Measurements from ENCODE around the gene RUVBL2. TPM values are rescaled to one million over a fixed set of nuclear protein-coding genes. Genes with fewer than 3 reads are reported as not detected.
"Not testable (repeated sequence)": the region's sequence is repeated elsewhere in the genome, so short reads cannot be mapped to it uniquely, and the experiment has no call there.

Gene RUVBL2
- total RNA-seq, 1 donor from 2014 or later = 101 TPM

- H3K36me3 ChIP-seq (ENCODE audit: control insufficient read depth in 3 of 3, insufficient read depth in 3 of 3, low read length in 3 of 3); H3K4me1 ChIP-seq (ENCODE audit: control insufficient read depth in 3 of 3, insufficient read depth in 3 of 3, low read length in 3 of 3); H3K4me3 ChIP-seq (ENCODE audit: low read length in 3 of 3); H3K27ac ChIP-seq (ENCODE audit: low read depth, low read length); H3K9me3 ChIP-seq (ENCODE audit: control insufficient read depth in 3 of 3, low read length in 3 of 3); H3K9ac ChIP-seq (ENCODE audit: low read depth in 1 of 3, low read length in 3 of 3): not testable (repeated sequence)
- H3K27me3 ChIP-seq (ENCODE audit: control insufficient read depth in 3 of 3, insufficient read depth in 3 of 3, low read length in 3 of 3) = peaks cover 0 to 11% (median 2%) of the 10 kb centered on the region in 3 donors
These were observed 30.5 kb downstream of the RUVBL2 start, which contains the start of gene CGB3 for GRCh38 chr19:49024233-49024632. CGB3 (minus strand) TSS chr19:49024333; CDS start chr19:49023971, 362 bp downstream.

GRCh38 chr19:49025088-49025487 lies 31.4 kb downstream of the RUVBL2 start:
- not testable (repeated sequence) for H3K9ac ChIP-seq (ENCODE audit: low read depth in 1 of 3, low read length in 3 of 3); H3K4me3 ChIP-seq (ENCODE audit: low read length in 3 of 3); H3K27me3 ChIP-seq (ENCODE audit: control insufficient read depth in 3 of 3, insufficient read depth in 3 of 3, low read length in 3 of 3); H3K27ac ChIP-seq (ENCODE audit: low read depth, low read length); H3K36me3 ChIP-seq (ENCODE audit: control insufficient read depth in 3 of 3, insufficient read depth in 3 of 3, low read length in 3 of 3); H3K9me3 ChIP-seq (ENCODE audit: control insufficient read depth in 3 of 3, low read length in 3 of 3); H3K4me1 ChIP-seq (ENCODE audit: control insufficient read depth in 3 of 3, insufficient read depth in 3 of 3, low read length in 3 of 3)

GRCh38 chr19:49025599-49025998 lies 31.9 kb downstream of the RUVBL2 start:
- not testable (repeated sequence) for H3K4me3 ChIP-seq (ENCODE audit: low read length in 3 of 3); H3K27ac ChIP-seq (ENCODE audit: low read depth, low read length); H3K9me3 ChIP-seq (ENCODE audit: control insufficient read depth in 3 of 3, low read length in 3 of 3); H3K9ac ChIP-seq (ENCODE audit: low read depth in 1 of 3, low read length in 3 of 3); H3K27me3 ChIP-seq (ENCODE audit: control insufficient read depth in 3 of 3, insufficient read depth in 3 of 3, low read length in 3 of 3); H3K36me3 ChIP-seq (ENCODE audit: control insufficient read depth in 3 of 3, insufficient read depth in 3 of 3, low read length in 3 of 3); H3K4me1 ChIP-seq (ENCODE audit: control insufficient read depth in 3 of 3, insufficient read depth in 3 of 3, low read length in 3 of 3)

GRCh38 chr19:49028686-49029085 lies 35.0 kb downstream of the RUVBL2 start:
- H3K4me3 ChIP-seq (ENCODE audit: low read length in 3 of 3); H3K9me3 ChIP-seq (ENCODE audit: control insufficient read depth in 3 of 3, low read length in 3 of 3); H3K27ac ChIP-seq (ENCODE audit: low read depth, low read length); H3K9ac ChIP-seq (ENCODE audit: low read depth in 1 of 3, low read length in 3 of 3); H3K27me3 ChIP-seq (ENCODE audit: control insufficient read depth in 3 of 3, insufficient read depth in 3 of 3, low read length in 3 of 3); H3K36me3 ChIP-seq (ENCODE audit: control insufficient read depth in 3 of 3, insufficient read depth in 3 of 3, low read length in 3 of 3); H3K4me1 ChIP-seq (ENCODE audit: control insufficient read depth in 3 of 3, insufficient read depth in 3 of 3, low read length in 3 of 3): not testable (repeated sequence)

- H3K4me3 ChIP-seq (ENCODE audit: low read length in 3 of 3); H3K27me3 ChIP-seq (ENCODE audit: control insufficient read depth in 3 of 3, insufficient read depth in 3 of 3, low read length in 3 of 3); H3K9me3 ChIP-seq (ENCODE audit: control insufficient read depth in 3 of 3, low read length in 3 of 3); H3K4me1 ChIP-seq (ENCODE audit: control insufficient read depth in 3 of 3, insufficient read depth in 3 of 3, low read length in 3 of 3); H3K9ac ChIP-seq (ENCODE audit: low read depth in 1 of 3, low read length in 3 of 3); H3K36me3 ChIP-seq (ENCODE audit: control insufficient read depth in 3 of 3, insufficient read depth in 3 of 3, low read length in 3 of 3); H3K27ac ChIP-seq (ENCODE audit: low read depth, low read length): not testable (repeated sequence)
These were observed 36.1 kb downstream of the RUVBL2 start for GRCh38 chr19:49029749-49030148.

- H3K9ac ChIP-seq (ENCODE audit: low read depth in 1 of 3, low read length in 3 of 3); H3K27me3 ChIP-seq (ENCODE audit: control insufficient read depth in 3 of 3, insufficient read depth in 3 of 3, low read length in 3 of 3); H3K4me3 ChIP-seq (ENCODE audit: low read length in 3 of 3); H3K9me3 ChIP-seq (ENCODE audit: control insufficient read depth in 3 of 3, low read length in 3 of 3); H3K4me1 ChIP-seq (ENCODE audit: control insufficient read depth in 3 of 3, insufficient read depth in 3 of 3, low read length in 3 of 3); H3K27ac ChIP-seq (ENCODE audit: low read depth, low read length); H3K36me3 ChIP-seq (ENCODE audit: control insufficient read depth in 3 of 3, insufficient read depth in 3 of 3, low read length in 3 of 3): not testable (repeated sequence)
These were observed 36.6 kb downstream of the RUVBL2 start for GRCh38 chr19:49030323-49030722.

GRCh38 chr19:49031642-49032301 lies 38.1 kb downstream of the RUVBL2 start, which contains the start of gene CGB2:
CGB2 (plus strand) TSS chr19:49031890; CDS start chr19:49032096, 206 bp downstream.
- not testable (repeated sequence) for H3K27ac ChIP-seq (ENCODE audit: low read depth, low read length); H3K4me3 ChIP-seq (ENCODE audit: low read length in 3 of 3); H3K27me3 ChIP-seq (ENCODE audit: control insufficient read depth in 3 of 3, insufficient read depth in 3 of 3, low read length in 3 of 3); H3K4me1 ChIP-seq (ENCODE audit: control insufficient read depth in 3 of 3, insufficient read depth in 3 of 3, low read length in 3 of 3); H3K36me3 ChIP-seq (ENCODE audit: control insufficient read depth in 3 of 3, insufficient read depth in 3 of 3, low read length in 3 of 3); H3K9ac ChIP-seq (ENCODE audit: low read depth in 1 of 3, low read length in 3 of 3); H3K9me3 ChIP-seq (ENCODE audit: control insufficient read depth in 3 of 3, low read length in 3 of 3)

- H3K4me3 ChIP-seq (ENCODE audit: low read length in 3 of 3); H3K27ac ChIP-seq (ENCODE audit: low read depth, low read length); H3K27me3 ChIP-seq (ENCODE audit: control insufficient read depth in 3 of 3, insufficient read depth in 3 of 3, low read length in 3 of 3); H3K36me3 ChIP-seq (ENCODE audit: control insufficient read depth in 3 of 3, insufficient read depth in 3 of 3, low read length in 3 of 3); H3K9me3 ChIP-seq (ENCODE audit: control insufficient read depth in 3 of 3, low read length in 3 of 3); H3K4me1 ChIP-seq (ENCODE audit: control insufficient read depth in 3 of 3, insufficient read depth in 3 of 3, low read length in 3 of 3); H3K9ac ChIP-seq (ENCODE audit: low read depth in 1 of 3, low read length in 3 of 3): not testable (repeated sequence)
These were observed 43.1 kb downstream of the RUVBL2 start, which contains the start of gene CGB1 for GRCh38 chr19:49036815-49037214. CGB1 (minus strand) TSS chr19:49036895; CDS start chr19:49036711, 184 bp downstream.

- H3K27me3 ChIP-seq (ENCODE audit: control insufficient read depth in 3 of 3, insufficient read depth in 3 of 3, low read length in 3 of 3); H3K9ac ChIP-seq (ENCODE audit: low read depth in 1 of 3, low read length in 3 of 3); H3K27ac ChIP-seq (ENCODE audit: low read depth, low read length); H3K9me3 ChIP-seq (ENCODE audit: control insufficient read depth in 3 of 3, low read length in 3 of 3); H3K4me3 ChIP-seq (ENCODE audit: low read length in 3 of 3); H3K4me1 ChIP-seq (ENCODE audit: control insufficient read depth in 3 of 3, insufficient read depth in 3 of 3, low read length in 3 of 3); H3K36me3 ChIP-seq (ENCODE audit: control insufficient read depth in 3 of 3, insufficient read depth in 3 of 3, low read length in 3 of 3): not testable (repeated sequence)
These were observed 44.4 kb downstream of the RUVBL2 start for GRCh38 chr19:49038111-49038510.

- not testable (repeated sequence) for H3K4me3 ChIP-seq (ENCODE audit: low read length in 3 of 3); H3K9me3 ChIP-seq (ENCODE audit: control insufficient read depth in 3 of 3, low read length in 3 of 3); H3K9ac ChIP-seq (ENCODE audit: low read depth in 1 of 3, low read length in 3 of 3); H3K27ac ChIP-seq (ENCODE audit: low read depth, low read length); H3K36me3 ChIP-seq (ENCODE audit: control insufficient read depth in 3 of 3, insufficient read depth in 3 of 3, low read length in 3 of 3); H3K27me3 ChIP-seq (ENCODE audit: control insufficient read depth in 3 of 3, insufficient read depth in 3 of 3, low read length in 3 of 3); H3K4me1 ChIP-seq (ENCODE audit: control insufficient read depth in 3 of 3, insufficient read depth in 3 of 3, low read length in 3 of 3)
These were observed 45.0 kb downstream of the RUVBL2 start for GRCh38 chr19:49038557-49039276.
